HEK293T (cell line): Measurements from ENCODE around the gene NRIP1.

ENCODE experiments used
- CTCF ChIA-PET: fragments of 350-600 bp; formaldehyde crosslinking; extraction: SDS; loops from one replicate; lab custom pipeline; 2021; ENCODE audit warnings: antibody characterized with exemption, inconsistent platforms; lab: Yijun Ruan, JAX
- POLR2A ChIA-PET: fragments of 350-600 bp; formaldehyde crosslinking; extraction: SDS; loops from one replicate; lab custom pipeline; 2020; ENCODE audit warnings: antibody characterized with exemption, inconsistent platforms; lab: Yijun Ruan, JAX
- DNase-seq: peaks from one replicate; pipeline ENCODE4 v3.0.0; 2012; ENCODE audit warnings: mixed read lengths; ENCODE audit errors: extremely low spot score
- ARNT ChIP-seq: fragments of 450-650 bp; IDR thresholded peaks from 2 replicates; pipeline ENCODE4 v1.6.1; 2017; ENCODE audit warnings: mild to moderate bottlenecking
- BHLHE40 ChIP-seq: fragments of 450-650 bp; IDR thresholded peaks from 2 replicates; pipeline ENCODE4 v1.6.1; 2016; ENCODE audit warnings: mild to moderate bottlenecking, moderate library complexity, borderline replicate concordance
- CTBP1 ChIP-seq: fragments of 450-650 bp; IDR thresholded peaks from 2 replicates; pipeline ENCODE4 v1.6.1; 2016; ENCODE audit warnings: borderline replicate concordance
- ELF4 ChIP-seq: fragments of 450-650 bp; IDR thresholded peaks from 2 replicates; pipeline ENCODE4 v1.6.1; 2017; ENCODE audit warnings: antibody characterized with exemption
- FOXA1 ChIP-seq: fragments of 450-650 bp; IDR thresholded peaks from 2 replicates; pipeline ENCODE4 v1.6.1; 2016; ENCODE audit warnings: mild to moderate bottlenecking
- FOXK2 ChIP-seq: fragments of 450-650 bp; IDR thresholded peaks from 2 replicates; pipeline ENCODE4 v1.6.1; 2016; ENCODE audit warnings: mild to moderate bottlenecking
- FOXM1 ChIP-seq: fragments of 450-650 bp; IDR thresholded peaks from 2 replicates; pipeline ENCODE4 v1.6.1; 2017; ENCODE audit warnings: mild to moderate bottlenecking, borderline replicate concordance
- HDGF ChIP-seq: fragments of 450-650 bp; IDR thresholded peaks from 2 replicates; pipeline ENCODE4 v1.6.1; 2017; ENCODE audit warnings: antibody characterized with exemption, borderline replicate concordance
- L3MBTL2 ChIP-seq: fragments of 450-650 bp; conservative IDR thresholded peaks from 2 replicates; pipeline ENCODE4 v1.6.1; 2016; ENCODE audit warnings: mild to moderate bottlenecking
- LEF1 ChIP-seq: fragments of 450-650 bp; IDR thresholded peaks from 2 replicates; pipeline ENCODE4 v1.6.1; 2017; ENCODE audit warnings: mild to moderate bottlenecking, borderline replicate concordance
- NFRKB ChIP-seq: fragments of 450-650 bp; IDR thresholded peaks from 2 replicates; pipeline ENCODE4 v1.6.1; 2016; ENCODE audit warnings: mild to moderate bottlenecking, moderate library complexity
- SP1 ChIP-seq: fragments of 450-650 bp; IDR thresholded peaks from 2 replicates; pipeline ENCODE4 v1.6.1; 2017
- SUZ12 ChIP-seq: fragments of 450-650 bp; IDR thresholded peaks from 2 replicates; pipeline ENCODE4 v1.6.1; 2016; ENCODE audit warnings: mild to moderate bottlenecking
- TARDBP ChIP-seq: fragments of 450-650 bp; IDR thresholded peaks from 2 replicates; pipeline ENCODE4 v1.6.1; 2016
- ZNF384 ChIP-seq: fragments of 450-650 bp; IDR thresholded peaks from 2 replicates; pipeline ENCODE4 v1.6.1; 2016
- TF ChIP-seq, protein P1 (sequence below): fragments of 450-650 bp; IDR thresholded peaks from 2 replicates; pipeline ENCODE4 v1.6.1; 2016

Gene NRIP1

DNA sequence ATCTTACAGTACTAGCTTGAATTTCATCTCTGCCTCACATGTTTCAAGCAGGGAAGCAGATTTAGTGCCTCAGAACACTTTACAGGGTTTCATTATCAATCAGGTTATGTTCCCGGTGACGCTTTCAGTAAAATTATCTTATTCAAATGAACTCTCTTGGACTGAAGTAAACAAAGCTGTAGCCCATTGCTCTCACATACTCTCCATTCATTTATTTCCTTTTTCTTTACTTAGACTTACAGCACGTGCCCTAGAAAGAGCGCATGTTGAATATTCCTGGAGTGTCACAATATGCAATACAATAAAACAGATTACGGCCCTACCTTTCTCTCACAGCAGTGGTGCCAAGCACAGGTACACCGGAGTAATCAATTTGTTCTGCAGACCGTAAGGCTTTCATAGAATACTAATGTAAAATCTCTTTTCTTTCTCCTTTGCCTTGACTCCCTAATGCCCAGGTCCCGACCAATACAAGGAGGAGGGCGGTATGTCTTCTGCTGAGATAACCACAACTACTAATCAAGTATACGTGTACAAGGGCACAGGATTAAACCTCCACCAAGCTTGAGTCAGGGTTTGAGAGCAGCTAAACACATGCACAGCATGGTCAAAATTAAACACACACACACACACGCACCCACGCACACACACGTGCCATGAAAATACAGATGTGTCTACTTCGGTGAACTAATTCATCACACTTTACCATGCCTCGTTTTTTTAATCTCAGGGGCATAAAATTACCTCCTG, 62.8 kb downstream of the NRIP1 start:
- ChIA-PET CTCF (no interaction called here), POLR2A (interaction anchor here (1.2 kb wide), 1 partner anchor 481 kb away, joined by 3 read pairs; no protein-coding TSS in a partner anchor)
- TF ChIP-seq NFRKB (no peak), BHLHE40 (no peak), SP1 (no peak), FOXK2 (no peak), FOXA1 (no peak), TARDBP (no peak), SUZ12 (no peak), FOXM1 (no peak), LEF1 (no peak), HDGF (no peak), ARNT (no peak)
- DNase-seq = no peak

- DNase-seq = no peak
- no peak for TF ChIP-seq FOXM1
- no peak for TF ChIP-seq LEF1
- no peak for TF ChIP-seq SP1
- no peak for TF ChIP-seq NFRKB
- no peak for TF ChIP-seq BHLHE40
- ChIA-PET POLR2A (no interaction called here), CTCF (no interaction called here)
These were observed 63.7 kb downstream of the NRIP1 start for GRCh38 chr21:15001113-15001512.

DNA sequence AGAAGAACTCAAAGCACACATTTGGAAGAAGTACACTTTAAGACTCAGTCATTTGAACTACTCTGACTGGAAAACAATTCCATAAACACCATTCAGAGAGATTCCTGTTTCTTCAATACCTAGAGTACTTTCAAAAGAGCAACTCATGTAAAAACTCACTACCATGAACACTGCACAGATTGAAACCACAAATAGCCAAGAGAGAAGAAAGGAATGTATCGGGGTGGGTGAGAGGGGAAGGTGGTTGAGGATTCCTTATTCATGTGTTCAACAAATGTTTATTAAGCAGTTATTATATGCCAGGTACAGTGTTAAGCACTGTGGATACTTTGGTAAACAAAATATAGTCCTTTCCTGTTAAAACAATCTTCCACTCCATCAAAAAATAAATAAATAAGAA, 64.7 kb downstream of the NRIP1 start:
- ChIA-PET CTCF (no interaction called here), POLR2A (no interaction called here)
- TF ChIP-seq CTBP1 = no peak
- no peak for TF ChIP-seq HDGF
- TF ChIP-seq LEF1 = no peak
- TF ChIP-seq TARDBP = no peak
- no peak for TF ChIP-seq FOXK2
- TF ChIP-seq BHLHE40 = no peak
- no peak for TF ChIP-seq ARNT
- TF ChIP-seq FOXA1 = no peak
- TF ChIP-seq, protein P1, sequence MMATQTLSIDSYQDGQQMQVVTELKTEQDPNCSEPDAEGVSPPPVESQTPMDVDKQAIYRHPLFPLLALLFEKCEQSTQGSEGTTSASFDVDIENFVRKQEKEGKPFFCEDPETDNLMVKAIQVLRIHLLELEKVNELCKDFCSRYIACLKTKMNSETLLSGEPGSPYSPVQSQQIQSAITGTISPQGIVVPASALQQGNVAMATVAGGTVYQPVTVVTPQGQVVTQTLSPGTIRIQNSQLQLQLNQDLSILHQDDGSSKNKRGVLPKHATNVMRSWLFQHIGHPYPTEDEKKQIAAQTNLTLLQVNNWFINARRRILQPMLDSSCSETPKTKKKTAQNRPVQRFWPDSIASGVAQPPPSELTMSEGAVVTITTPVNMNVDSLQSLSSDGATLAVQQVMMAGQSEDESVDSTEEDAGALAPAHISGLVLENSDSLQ = no peak
- no peak for TF ChIP-seq ELF4
- TF ChIP-seq L3MBTL2 = no peak
- no peak for TF ChIP-seq NFRKB
- TF ChIP-seq ZNF384 = no peak
- no peak for TF ChIP-seq SP1
- no peak for TF ChIP-seq SUZ12
- DNase-seq = no peak

- TF ChIP-seq TARDBP (no peak), FOXA1 (no peak), BHLHE40 (no peak), L3MBTL2 (no peak), ELF4 (no peak)
- TF ChIP-seq, protein P1 = no peak
- no peak for DNase-seq
- ChIA-PET POLR2A (no interaction called here), CTCF (no interaction called here)
These were observed 66.0 kb downstream of the NRIP1 start for GRCh38 chr21:14998784-14999183.

- ChIA-PET POLR2A (interaction anchor here (0.9 kb wide), 1 partner anchor 66 kb away, joined by 3 read pairs; the partner anchor contains the start of gene NRIP1), CTCF (no interaction called here)
- TF ChIP-seq HDGF (no peak), NFRKB (no peak), CTBP1 (no peak), SUZ12 (no peak), TARDBP (no peak), SP1 (no peak), FOXM1 (no peak)
- TF ChIP-seq, protein P1 = no peak
- no peak for DNase-seq
These were observed 66.5 kb downstream of the NRIP1 start for GRCh38 chr21:14998336-14998735.

DNA sequence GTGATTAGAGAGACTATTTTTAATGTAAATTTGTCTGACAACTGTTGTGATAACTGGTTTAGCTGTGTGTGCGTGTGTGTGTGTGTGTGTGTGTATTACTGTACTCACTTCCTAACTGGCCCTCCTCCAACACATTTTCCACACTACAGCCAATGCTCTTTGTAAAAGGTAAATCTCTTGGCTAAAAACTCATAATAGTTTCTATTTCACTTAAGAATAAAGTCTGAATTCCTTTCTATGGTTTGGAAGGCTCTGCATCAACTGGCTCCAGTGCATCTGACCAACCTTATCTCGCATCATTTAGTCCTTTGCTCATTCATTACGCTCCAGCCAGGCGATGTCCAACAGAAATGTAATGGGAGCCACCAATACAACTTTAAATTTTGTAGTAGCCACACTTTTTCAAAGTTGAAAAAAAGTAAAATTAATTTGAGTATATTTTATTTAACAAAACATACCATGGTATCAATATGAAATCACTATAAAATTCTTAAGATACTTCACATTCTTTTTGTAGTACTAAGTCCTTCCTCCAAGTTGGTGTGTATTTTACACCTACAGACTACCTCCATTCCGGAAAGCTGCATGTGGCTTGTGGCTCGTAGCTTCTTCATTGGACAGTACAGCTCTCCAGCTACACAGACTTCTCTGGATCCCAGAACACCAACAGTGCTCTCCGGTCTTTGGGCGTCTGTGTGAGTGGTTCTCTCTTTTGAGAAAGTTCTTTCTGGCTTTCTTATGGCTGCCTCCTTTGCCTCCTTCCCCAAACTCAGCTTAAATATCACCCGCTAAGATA, 68.9 kb downstream of the NRIP1 start:
- ChIA-PET CTCF (no interaction called here), POLR2A (no interaction called here)
- no peak for DNase-seq
- TF ChIP-seq ARNT = no peak
- TF ChIP-seq SUZ12 = no peak
- no peak for TF ChIP-seq SP1
- TF ChIP-seq ZNF384 = no peak
- TF ChIP-seq CTBP1 = no peak
- no peak for TF ChIP-seq LEF1
- no peak for TF ChIP-seq HDGF
